Small intestine (tissue), 7 donors: ENCODE data around the gene GPC2. TPM values are rescaled to one million over a fixed set of nuclear protein-coding genes. Genes with fewer than 3 reads are reported as not detected.
"Not testable (repeated sequence)": the region's sequence is repeated elsewhere in the genome, so short reads cannot be mapped to it uniquely, and the experiment has no call there.

Source experiments
- DNase-seq, 2 donors: peaks; one replicate each; pipeline versions ENCODE4 v3.0.0 to v3.0.0-alpha.2; 2013
- FAIRE-seq: peaks from 2 replicates; lab custom pipeline; 2012; peaks lifted over from hg19 to GRCh38; lab: Jason Lieb, UNC
- H3K27ac ChIP-seq, 3 donors: one replicate each; pipeline ENCODE4 v1.5.1; 2013; ENCODE audit warnings: low read length in 2 of 3, mild to moderate bottlenecking in 2 of 3, control low read depth in 1 of 3, inconsistent platforms in 1 of 3, low read depth in 1 of 3, moderate library complexity in 1 of 3
- H3K27me3 ChIP-seq, 3 donors: one replicate each; pipeline ENCODE4 v1.6.1; 2013; ENCODE audit warnings: low read length in 3 of 3, inconsistent platforms in 1 of 3; ENCODE audit not compliant: control insufficient read depth in 3 of 3, insufficient read depth in 3 of 3
- H3K36me3 ChIP-seq, 3 donors: one replicate each; pipeline ENCODE4 v1.6.1; 2013; ENCODE audit warnings: low read length in 3 of 3, inconsistent platforms in 1 of 3, low read depth in 1 of 3, mild to moderate bottlenecking in 1 of 3, moderate library complexity in 1 of 3; ENCODE audit not compliant: control insufficient read depth in 3 of 3, insufficient read depth in 2 of 3
- H3K4me1 ChIP-seq, 3 donors: one replicate each; pipeline ENCODE4 v1.6.1; 2013; ENCODE audit warnings: low read length in 2 of 3, inconsistent platforms in 1 of 3, low read depth in 1 of 3, mild to moderate bottlenecking in 1 of 3, moderate library complexity in 1 of 3; ENCODE audit not compliant: control insufficient read depth in 3 of 3, insufficient read depth in 2 of 3
- H3K4me3 ChIP-seq, 3 donors: one replicate each; pipeline ENCODE4 v1.5.1; 2013; ENCODE audit warnings: low read length in 3 of 3, control low read depth in 1 of 3, inconsistent platforms in 1 of 3, low read depth in 1 of 3, mild to moderate bottlenecking in 1 of 3, moderate library complexity in 1 of 3
- H3K9me3 ChIP-seq, 2 donors: one replicate each; pipeline ENCODE4 v1.6.1; 2013; ENCODE audit warnings: low read depth in 1 of 2, low read length in 1 of 2; ENCODE audit not compliant: control insufficient read depth in 2 of 2, insufficient read depth in 1 of 2
- WGBS, 3 donors: extraction: QIAGEN DNeasy Blood & Tissue Kit; methylation state at CpG; one replicate each; pipeline ENCODE4 v1.1.7; 2013; 5-methylcytosine and 5-hydroxymethylcytosine counted together
- polyA plus RNA-seq, 4 donors: library from polyadenylated mRNA; stranded (reverse) in 3 of 4; unstranded in 1 of 4; fragments of 200-250 nt in 3 of 4; fragments of 120-200 nt in 1 of 4; gene quantifications; one replicate each; pipeline versions ENCODE4 v1.2.1 to v1.2.3, GENCODE V29; 2013
- donor health status: healthy with polysubstance abuse.
- donor health status: control.
- donor health status: control.
- donor health status: Bipolar disorder and iron deficiency.
- donor health status: healthy.

Gene GPC2
- polyA plus RNA-seq, 4 donors: 0.94 to 2.1 TPM; not detected in 2

- peak overlapping the region in 1 of 3 donors; percentile 44 for H3K4me3 ChIP-seq
- no peaks in the 10 kb centered on the region for H3K4me1 ChIP-seq
- FAIRE-seq: no peak
- WGBS, 3 donors: 59 to 77% (median 73%) methylated on average over 22 of the region's 22 CpGs
- no peak for DNase-seq
- H3K36me3 ChIP-seq: peaks cover 0 to 39% (median 0%) of the 10 kb centered on the region in 3 donors
- H3K27me3 ChIP-seq: no peaks in the 10 kb centered on the region
- peak overlapping the region in 2 of 3 donors; percentile 71 to 85 for H3K27ac ChIP-seq
- no peaks in the 10 kb centered on the region for H3K9me3 ChIP-seq
These were observed 43.5 kb upstream of the GPC2 start for GRCh38 chr7:100220586-100221230.

- H3K9me3 ChIP-seq, DNase-seq, FAIRE-seq, H3K27me3 ChIP-seq, H3K4me1 ChIP-seq: not testable (repeated sequence)
- peak within 1 kb of the TSS in 2 of 3 donors; percentile 71 to 95 for H3K27ac ChIP-seq
- H3K4me3 ChIP-seq: peak within 1 kb of the TSS in 2 of 3 donors; percentile 42 to 44
- WGBS, 3 donors: 66 to 83% (median 77%) methylated on average over 20 to 26 of the region's 27 CpGs
- H3K36me3 ChIP-seq: peaks cover 0 to 39% (median 0%) of the 10 kb centered on the region in 3 donors
These were observed 42.8 kb upstream of the GPC2 start, which contains the start of gene PVRIG for GRCh38 chr7:100219801-100220585. PVRIG (plus strand) TSS chr7:100219949; CDS start chr7:100219971, 22 bp downstream.

- Histone ChIP-seq H3K27ac (peak overlapping the region in 2 of 3 donors; percentile 46 to 67), H3K36me3 (peaks cover 0 to 39% (median 0%) of the 10 kb centered on the region in 3 donors), H3K9me3 (no peaks in the 10 kb centered on the region), H3K27me3 (no peaks in the 10 kb centered on the region), H3K4me3 (no peak overlapping the region), H3K4me1 (no peaks in the 10 kb centered on the region)
- FAIRE-seq (no peak), DNase-seq (no peak)
- WGBS, 3 donors: 77 to 84% (median 81%) methylated on average over 9 to 10 of the region's 10 CpGs
These were observed 42.1 kb upstream of the GPC2 start for GRCh38 chr7:100219271-100219737.

- not testable (repeated sequence) for FAIRE-seq
These were observed 40.8 kb upstream of the GPC2 start for GRCh38 chr7:100217934-100218333.

GRCh38 chr7:100215895-100216294 lies 38.7 kb upstream of the GPC2 start:
- H3K4me3 ChIP-seq: no peak overlapping the region
- peaks cover 6 to 22% (median 6%) of the 10 kb centered on the region in 3 donors for H3K4me1 ChIP-seq
- DNase-seq: no peak
- WGBS, 3 donors: 61 to 81% (median 75%) methylated on average over 6 of the region's 6 CpGs
- H3K27me3 ChIP-seq: no peaks in the 10 kb centered on the region
- no peak overlapping the region for H3K27ac ChIP-seq
- peaks cover 0 to 10% (median 0%) of the 10 kb centered on the region in 3 donors for H3K36me3 ChIP-seq
- H3K9me3 ChIP-seq: no peaks in the 10 kb centered on the region
- no peak for FAIRE-seq

More at GRCh38 chr7:100217934-100218333, 40.8 kb upstream of the GPC2 start:
- not testable (repeated sequence) for H3K4me3 ChIP-seq, H3K4me1 ChIP-seq, H3K9me3 ChIP-seq, H3K27me3 ChIP-seq, DNase-seq, H3K27ac ChIP-seq
- peaks cover 0 to 31% (median 0%) of the 10 kb centered on the region in 3 donors for H3K36me3 ChIP-seq
- 0% methylated on average over 1 to 2 of the region's 5 CpGs for WGBS, 3 donors

- H3K27me3 ChIP-seq, H3K4me3 ChIP-seq, H3K27ac ChIP-seq, H3K36me3 ChIP-seq, H3K9me3 ChIP-seq, FAIRE-seq: not testable (repeated sequence)
- peaks cover 9 to 24% (median 10%) of the 10 kb centered on the region in 3 donors for H3K4me1 ChIP-seq
- WGBS, 3 donors: 21 to 70% (median 48%) methylated on average over 5 of the region's 5 CpGs
- DNase-seq: peak; percentile 33 to 66
These were observed 37.2 kb upstream of the GPC2 start for GRCh38 chr7:100214356-100214755.

- Histone ChIP-seq H3K4me1 (peaks cover 9 to 26% (median 12%) of the 10 kb centered on the region in 3 donors), H3K9me3 (no peaks in the 10 kb centered on the region), H3K27me3 (no peaks in the 10 kb centered on the region), H3K27ac (no peak overlapping the region), H3K36me3 (no peaks in the 10 kb centered on the region), H3K4me3 (no peak overlapping the region)
- no peak for DNase-seq
- 69 to 73% (median 72%) methylated on average over 6 of the region's 6 CpGs for WGBS, 3 donors
- no peak for FAIRE-seq
These were observed 36.5 kb upstream of the GPC2 start for GRCh38 chr7:100213672-100214071.

- peak; percentile 59 to 75 for DNase-seq
- WGBS, 3 donors: 23 to 74% (median 35%) methylated on average over 5 of the region's 5 CpGs
- no peak for FAIRE-seq
- Histone ChIP-seq H3K27ac (peak overlapping the region in 2 of 3 donors; percentile 2 to 39), H3K4me3 (no peak overlapping the region), H3K4me1 (peaks cover 9 to 26% (median 12%) of the 10 kb centered on the region in 3 donors), H3K36me3 (no peaks in the 10 kb centered on the region), H3K9me3 (no peaks in the 10 kb centered on the region), H3K27me3 (no peaks in the 10 kb centered on the region)
These were observed 35.6 kb upstream of the GPC2 start for GRCh38 chr7:100212631-100213286.
